ENCODE results near the gene TCFL5. TPM values are rescaled to one million over a fixed set of nuclear protein-coding genes. Genes with fewer than 3 reads are reported as not detected.
"Not testable (repeated sequence)": the region's sequence is repeated elsewhere in the genome, so short reads cannot be mapped to it uniquely, and the experiment has no call there.

Gene TCFL5
- total and polyA plus RNA-seq, 7 experiments from 2014 or later, result 0.91 to 10.8 (median 7.0) TPM

DNA sequence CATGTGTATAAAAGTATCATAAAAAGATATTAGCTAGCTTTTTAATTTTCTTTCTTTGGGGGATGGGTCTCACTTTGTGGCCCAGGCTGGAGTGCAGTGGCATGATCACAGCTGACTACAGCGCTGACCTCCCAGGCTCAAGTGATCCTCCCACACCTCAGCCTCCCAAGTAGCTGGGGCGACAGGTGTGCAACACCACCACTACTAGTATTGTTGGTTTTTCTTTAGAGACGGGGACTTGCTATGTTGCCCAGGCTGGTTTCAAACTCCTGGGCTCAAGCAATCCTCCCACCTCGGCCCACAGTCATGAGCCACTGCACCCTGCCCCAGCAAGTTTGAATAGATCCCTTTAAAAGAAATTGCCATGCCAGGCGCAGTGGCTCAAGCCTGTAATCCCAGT is 6.5 kb downstream of the TCFL5 start:
- no peak for ATAC-seq
- Histone ChIP-seq H3K27me3 (ENCODE audit: control insufficient read depth in 2 of 2, insufficient read depth in 2 of 2, low read length in 2 of 2) (no peaks in the 10 kb centered on the region), H3K9me3 (ENCODE audit: control insufficient read depth in 2 of 3, low read length in 3 of 3) (no peaks in the 10 kb centered on the region), H3K27ac (ENCODE audit: low read depth, low read length) (no peak overlapping the region), H3K4me1 (ENCODE audit: control insufficient read depth in 2 of 2, insufficient read depth in 2 of 2, low read length in 2 of 2) (peaks cover 3 to 10% of the 10 kb centered on the region in 2 donors), H3K4me3 (ENCODE audit: low read length) (no peak overlapping the region), H3K36me3 (ENCODE audit: control insufficient read depth in 2 of 3, insufficient read depth in 3 of 3, low read length in 3 of 3) (peaks cover 0 to 20% (median 3%) of the 10 kb centered on the region in 3 experiments)
- H3K27me3 Mint-ChIP-seq, result peaks cover 0 to 11% (median 0%) of the 10 kb centered on the region in 5 donors
- intact Hi-C loops (cut with micrococcal nuclease), result no loop called here
- DNase-seq, result no peak
- CTCF ChIA-PET, result interaction anchor here (1.0 kb wide), 1 partner anchor 94 kb away, joined by 3 read pairs; no protein-coding TSS in a partner anchor
- H3K4me1 Mint-ChIP-seq, result peaks cover 10 to 25% (median 15%) of the 10 kb centered on the region in 7 donors
- H3K9me3 Mint-ChIP-seq, result no peaks in the 10 kb centered on the region
- no peak overlapping the region for H3K4me3 Mint-ChIP-seq
- H3K36me3 Mint-ChIP-seq, result peaks cover 11 to 34% (median 16%) of the 10 kb centered on the region in 5 donors
- POLR2A ChIA-PET, result no interaction called here
- H3K27ac Mint-ChIP-seq, result no peak overlapping the region

DNA sequence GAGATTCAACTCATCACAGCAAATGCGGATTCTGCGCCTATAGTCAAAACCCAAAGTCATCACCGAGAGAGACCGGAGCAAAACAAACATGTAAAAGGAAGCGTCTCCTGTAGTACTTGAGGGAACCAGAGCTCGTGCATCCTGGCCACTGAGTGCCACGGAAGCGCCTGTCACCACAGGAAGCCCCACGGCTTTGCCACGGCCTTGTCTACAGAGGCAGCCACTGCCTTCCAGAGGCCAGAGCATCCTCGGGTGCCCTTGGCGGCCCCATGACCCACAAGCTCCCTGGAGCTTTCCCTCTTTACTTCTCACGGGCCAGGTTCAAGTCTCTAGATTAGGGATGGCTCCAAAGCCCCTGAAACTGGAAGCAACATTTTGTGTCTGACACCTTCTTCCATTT is 7.5 kb downstream of the TCFL5 start:
- ATAC-seq (no peak), DNase-seq (no peak)
- POLR2A ChIA-PET, result no interaction called here
- Histone ChIP-seq H3K4me1 (ENCODE audit: control insufficient read depth in 2 of 2, insufficient read depth in 2 of 2, low read length in 2 of 2) (no peaks in the 10 kb centered on the region), H3K4me3 (ENCODE audit: low read length) (no peak overlapping the region), H3K27ac (ENCODE audit: low read depth, low read length) (no peak overlapping the region), H3K9me3 (ENCODE audit: control insufficient read depth in 2 of 3, low read length in 3 of 3) (no peaks in the 10 kb centered on the region), H3K27me3 (ENCODE audit: control insufficient read depth in 2 of 2, insufficient read depth in 2 of 2, low read length in 2 of 2) (no peaks in the 10 kb centered on the region), H3K36me3 (ENCODE audit: control insufficient read depth in 2 of 3, insufficient read depth in 3 of 3, low read length in 3 of 3) (peaks cover 0 to 22% (median 3%) of the 10 kb centered on the region in 3 experiments)
- intact Hi-C loops (cut with micrococcal nuclease), result no loop called here
- Mint-ChIP-seq H3K27ac (no peak overlapping the region), H3K36me3 (peaks cover 7 to 34% (median 16%) of the 10 kb centered on the region in 5 donors), H3K4me3 (no peak overlapping the region), H3K9me3 (no peaks in the 10 kb centered on the region), H3K27me3 (peaks cover 0 to 1% (median 0%) of the 10 kb centered on the region in 5 donors), H3K4me1 (peaks cover 4 to 17% (median 8%) of the 10 kb centered on the region in 7 donors)
- CTCF ChIA-PET, result no interaction called here

DNA sequence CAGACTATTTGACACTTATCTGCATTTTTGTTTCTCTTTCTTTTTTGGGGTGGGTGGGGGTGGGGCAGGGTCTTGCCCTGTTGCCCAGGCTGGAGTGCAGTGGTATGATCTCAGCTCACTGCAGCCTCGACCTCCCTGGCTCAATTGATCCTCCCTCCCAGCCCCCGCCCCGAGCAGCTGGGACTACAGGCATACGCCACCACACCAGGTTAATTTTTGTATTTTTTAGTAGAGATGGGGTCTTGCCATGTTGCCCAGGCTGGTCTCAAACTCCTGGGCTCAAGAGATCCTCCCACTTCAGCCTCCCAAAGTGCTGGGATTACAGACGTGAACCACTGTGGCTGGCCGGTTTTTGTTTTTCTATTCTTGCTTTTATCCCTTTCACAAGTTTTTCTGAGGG is 8.3 kb downstream of the TCFL5 start:
- intact Hi-C loops (cut with micrococcal nuclease); POLR2A ChIA-PET; H3K27me3 ChIP-seq (ENCODE audit: control insufficient read depth in 2 of 2, insufficient read depth in 2 of 2, low read length in 2 of 2); H3K27me3 Mint-ChIP-seq; H3K27ac Mint-ChIP-seq; DNase-seq; H3K9me3 Mint-ChIP-seq; H3K4me3 Mint-ChIP-seq; CTCF ChIA-PET; H3K4me3 ChIP-seq (ENCODE audit: low read length); ATAC-seq; H3K9me3 ChIP-seq (ENCODE audit: control insufficient read depth in 2 of 3, low read length in 3 of 3); H3K27ac ChIP-seq (ENCODE audit: low read depth, low read length); H3K4me1 ChIP-seq (ENCODE audit: control insufficient read depth in 2 of 2, insufficient read depth in 2 of 2, low read length in 2 of 2): not testable (repeated sequence)
- Mint-ChIP-seq H3K4me1 (peaks cover 3 to 15% (median 4%) of the 10 kb centered on the region in 7 donors), H3K36me3 (peaks cover 6 to 34% (median 16%) of the 10 kb centered on the region in 5 donors)
- peaks cover 0 to 24% (median 3%) of the 10 kb centered on the region in 3 experiments for H3K36me3 ChIP-seq (ENCODE audit: control insufficient read depth in 2 of 3, insufficient read depth in 3 of 3, low read length in 3 of 3)

DNA sequence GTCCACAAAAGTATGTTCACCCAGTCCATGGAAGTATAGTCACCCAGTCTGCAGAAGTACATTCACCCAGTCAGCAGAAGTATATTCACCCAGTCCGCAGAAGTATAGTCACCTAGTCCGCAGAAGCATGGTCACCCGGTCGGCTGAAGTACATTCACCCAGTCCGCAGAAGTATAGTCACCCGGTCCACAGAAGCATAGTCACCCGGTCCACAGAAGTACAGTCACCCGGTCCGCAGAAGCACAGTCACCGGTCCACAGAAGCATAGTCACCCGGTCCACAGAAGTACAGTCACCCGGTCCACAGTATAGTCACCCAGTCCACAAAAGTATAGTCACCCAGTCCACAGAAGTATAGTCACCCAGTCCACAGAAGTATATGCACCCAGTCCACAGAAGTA is 8.8 kb downstream of the TCFL5 start:
- peaks cover 6 to 34% (median 12%) of the 10 kb centered on the region in 5 donors for H3K36me3 Mint-ChIP-seq
- intact Hi-C loops (cut with micrococcal nuclease), result no loop called here
- H3K9me3 Mint-ChIP-seq, result peaks cover 0 to 2% (median 0%) of the 10 kb centered on the region in 11 donors
- H3K27ac Mint-ChIP-seq, result no peak overlapping the region
- H3K27ac ChIP-seq (ENCODE audit: low read depth, low read length), result no peak overlapping the region
- no peaks in the 10 kb centered on the region for H3K4me1 ChIP-seq (ENCODE audit: control insufficient read depth in 2 of 2, insufficient read depth in 2 of 2, low read length in 2 of 2)
- H3K9me3 ChIP-seq (ENCODE audit: control insufficient read depth in 2 of 3, low read length in 3 of 3), result no peaks in the 10 kb centered on the region
- H3K27me3 ChIP-seq (ENCODE audit: control insufficient read depth in 2 of 2, insufficient read depth in 2 of 2, low read length in 2 of 2), result no peaks in the 10 kb centered on the region
- H3K36me3 ChIP-seq (ENCODE audit: control insufficient read depth in 2 of 3, insufficient read depth in 3 of 3, low read length in 3 of 3), result peaks cover 0 to 24% (median 3%) of the 10 kb centered on the region in 3 experiments
- no peaks in the 10 kb centered on the region for H3K27me3 Mint-ChIP-seq
- POLR2A ChIA-PET, result no interaction called here
- no peak overlapping the region for H3K4me3 ChIP-seq (ENCODE audit: low read length)
- H3K4me1 Mint-ChIP-seq, result peaks cover 0 to 10% (median 3%) of the 10 kb centered on the region in 7 donors
- CTCF ChIA-PET, result no interaction called here
- no peak for DNase-seq
- H3K4me3 Mint-ChIP-seq, result no peak overlapping the region
- ATAC-seq, result no peak

DNA sequence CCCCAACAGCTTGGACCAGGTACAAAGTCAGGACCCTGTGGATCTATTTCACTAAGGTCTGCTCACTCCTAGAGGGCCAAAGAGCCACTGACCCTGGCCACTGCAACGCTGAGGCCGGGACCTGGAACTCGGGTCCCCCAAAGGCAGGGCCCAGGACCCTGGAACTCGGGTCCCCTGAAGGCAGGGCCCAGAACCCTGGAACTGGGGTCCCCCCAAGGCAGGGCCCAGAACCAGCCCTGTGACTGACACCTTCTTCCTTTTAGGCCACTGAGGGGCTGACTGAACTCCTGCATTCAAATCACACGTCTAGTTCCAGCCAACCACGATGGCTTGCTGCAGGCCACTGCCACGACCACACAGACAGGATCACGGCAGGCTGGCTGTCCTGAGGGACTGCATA is 9.4 kb downstream of the TCFL5 start:
- no peak for DNase-seq
- H3K27ac ChIP-seq (ENCODE audit: low read depth, low read length), result no peak overlapping the region
- no peak for ATAC-seq
- H3K9me3 ChIP-seq (ENCODE audit: control insufficient read depth in 2 of 3, low read length in 3 of 3), result no peaks in the 10 kb centered on the region
- Mint-ChIP-seq H3K27ac (no peak overlapping the region), H3K36me3 (peaks cover 6 to 30% (median 8%) of the 10 kb centered on the region in 5 donors), H3K9me3 (peaks cover 0 to 2% (median 0%) of the 10 kb centered on the region in 11 donors), H3K27me3 (no peaks in the 10 kb centered on the region), H3K4me3 (no peak overlapping the region), H3K4me1 (peaks cover 0 to 7% (median 3%) of the 10 kb centered on the region in 7 donors)
- no peaks in the 10 kb centered on the region for H3K27me3 ChIP-seq (ENCODE audit: control insufficient read depth in 2 of 2, insufficient read depth in 2 of 2, low read length in 2 of 2)
- CTCF ChIA-PET, result no interaction called here
- H3K36me3 ChIP-seq (ENCODE audit: control insufficient read depth in 2 of 3, insufficient read depth in 3 of 3, low read length in 3 of 3), result peaks cover 0 to 20% (median 3%) of the 10 kb centered on the region in 3 experiments
- no peaks in the 10 kb centered on the region for H3K4me1 ChIP-seq (ENCODE audit: control insufficient read depth in 2 of 2, insufficient read depth in 2 of 2, low read length in 2 of 2)
- H3K4me3 ChIP-seq (ENCODE audit: low read length), result no peak overlapping the region
- intact Hi-C loops (cut with micrococcal nuclease), result no loop called here
- POLR2A ChIA-PET, result no interaction called here

DNA sequence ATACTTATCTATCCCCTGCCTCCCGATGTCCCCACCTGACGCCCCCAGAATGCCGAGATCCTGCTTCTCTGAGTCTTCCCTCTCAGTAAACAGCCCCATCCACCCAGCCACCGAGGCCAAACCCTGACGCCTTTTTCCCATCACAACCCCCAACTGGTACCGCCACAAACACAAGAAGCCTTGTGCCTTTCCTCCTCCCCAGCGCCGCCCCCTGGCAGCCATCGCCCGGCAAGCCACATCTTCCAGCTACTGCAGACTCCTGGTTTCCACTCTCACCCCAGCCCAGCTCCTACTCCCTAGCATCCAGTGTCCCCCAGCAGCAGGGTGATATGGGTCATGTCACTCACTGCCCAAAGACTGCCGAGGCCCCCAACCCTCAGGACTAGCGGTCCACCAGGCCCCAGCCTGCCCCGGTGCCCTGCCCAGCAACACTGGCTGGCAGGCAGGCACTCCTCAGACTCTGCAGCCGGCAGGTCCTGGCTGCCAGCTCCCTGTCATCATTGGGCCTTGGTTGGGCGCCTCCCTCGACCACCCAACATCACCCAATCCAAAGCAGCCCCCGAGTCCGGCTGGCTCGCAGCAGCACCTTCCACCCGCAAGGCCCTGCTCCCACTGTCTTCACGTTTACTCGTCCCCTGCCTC is 11.2 kb downstream of the TCFL5 start:
- no peak overlapping the region for H3K27ac ChIP-seq (ENCODE audit: low read depth, low read length)
- H3K4me3 Mint-ChIP-seq, result no peak overlapping the region
- CTCF ChIA-PET, result no interaction called here
- H3K4me3 ChIP-seq (ENCODE audit: low read length), result no peak overlapping the region
- peaks cover 0 to 2% (median 0%) of the 10 kb centered on the region in 11 donors for H3K9me3 Mint-ChIP-seq
- H3K27me3 Mint-ChIP-seq, result no peaks in the 10 kb centered on the region
- intact Hi-C loops (cut with micrococcal nuclease), result no loop called here
- no peaks in the 10 kb centered on the region for H3K9me3 ChIP-seq (ENCODE audit: control insufficient read depth in 2 of 3, low read length in 3 of 3)
- H3K27me3 ChIP-seq (ENCODE audit: control insufficient read depth in 2 of 2, insufficient read depth in 2 of 2, low read length in 2 of 2), result no peaks in the 10 kb centered on the region
- peaks cover 0 to 6% (median 3%) of the 10 kb centered on the region in 7 donors for H3K4me1 Mint-ChIP-seq
- no peak for ATAC-seq
- H3K36me3 ChIP-seq (ENCODE audit: control insufficient read depth in 2 of 3, insufficient read depth in 3 of 3, low read length in 3 of 3), result peaks cover 0 to 14% (median 0%) of the 10 kb centered on the region in 3 experiments
- H3K4me1 ChIP-seq (ENCODE audit: control insufficient read depth in 2 of 2, insufficient read depth in 2 of 2, low read length in 2 of 2), result no peaks in the 10 kb centered on the region
- no peak for DNase-seq
- POLR2A ChIA-PET, result no interaction called here
- peak overlapping the region in 1 of 9 donors; percentile 53 for H3K27ac Mint-ChIP-seq
- peaks cover 4 to 30% (median 6%) of the 10 kb centered on the region in 5 donors for H3K36me3 Mint-ChIP-seq

DNA sequence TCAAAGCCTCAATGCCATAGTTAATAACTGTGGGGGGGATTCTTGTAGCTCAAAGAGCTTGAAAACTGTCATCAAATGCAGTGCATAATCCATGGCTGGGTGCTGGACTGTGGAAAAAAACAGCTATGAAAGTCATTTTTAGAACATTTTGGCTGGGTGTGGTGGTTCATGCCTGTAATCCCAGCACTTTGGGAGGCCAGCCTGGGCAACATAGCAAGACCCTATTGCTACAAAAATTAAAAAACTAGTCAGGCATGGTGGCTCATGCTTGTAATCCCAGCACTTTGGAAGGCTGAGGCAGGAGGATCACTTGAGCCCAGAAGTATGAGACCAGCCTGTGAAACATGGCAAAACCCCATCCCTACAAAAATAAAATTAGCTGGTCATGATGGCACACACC is 12.2 kb downstream of the TCFL5 start:
- Histone ChIP-seq H3K27me3 (ENCODE audit: control insufficient read depth in 2 of 2, insufficient read depth in 2 of 2, low read length in 2 of 2) (no peaks in the 10 kb centered on the region), H3K4me3 (ENCODE audit: low read length) (no peak overlapping the region), H3K9me3 (ENCODE audit: control insufficient read depth in 2 of 3, low read length in 3 of 3) (no peaks in the 10 kb centered on the region), H3K4me1 (ENCODE audit: control insufficient read depth in 2 of 2, insufficient read depth in 2 of 2, low read length in 2 of 2) (no peaks in the 10 kb centered on the region), H3K36me3 (ENCODE audit: control insufficient read depth in 2 of 3, insufficient read depth in 3 of 3, low read length in 3 of 3) (peaks cover 0 to 14% (median 0%) of the 10 kb centered on the region in 3 experiments), H3K27ac (ENCODE audit: low read depth, low read length) (no peak overlapping the region)
- POLR2A ChIA-PET, result no interaction called here
- peaks cover 0 to 2% (median 0%) of the 10 kb centered on the region in 11 donors for H3K9me3 Mint-ChIP-seq
- H3K4me1 Mint-ChIP-seq, result peaks cover 0 to 6% (median 3%) of the 10 kb centered on the region in 7 donors
- intact Hi-C loops (cut with micrococcal nuclease), result no loop called here
- DNase-seq (no peak), ATAC-seq (no peak)
- no peaks in the 10 kb centered on the region for H3K27me3 Mint-ChIP-seq
- no peak overlapping the region for H3K4me3 Mint-ChIP-seq
- H3K36me3 Mint-ChIP-seq, result peaks cover 4 to 26% (median 6%) of the 10 kb centered on the region in 5 donors
- H3K27ac Mint-ChIP-seq, result no peak overlapping the region
- CTCF ChIA-PET, result interaction anchor here (0.8 kb wide), 1 partner anchor 41 kb away, joined by 3 read pairs; no protein-coding TSS in a partner anchor
